Measurements from ENCODE around the gene TANGO2.

DNA sequence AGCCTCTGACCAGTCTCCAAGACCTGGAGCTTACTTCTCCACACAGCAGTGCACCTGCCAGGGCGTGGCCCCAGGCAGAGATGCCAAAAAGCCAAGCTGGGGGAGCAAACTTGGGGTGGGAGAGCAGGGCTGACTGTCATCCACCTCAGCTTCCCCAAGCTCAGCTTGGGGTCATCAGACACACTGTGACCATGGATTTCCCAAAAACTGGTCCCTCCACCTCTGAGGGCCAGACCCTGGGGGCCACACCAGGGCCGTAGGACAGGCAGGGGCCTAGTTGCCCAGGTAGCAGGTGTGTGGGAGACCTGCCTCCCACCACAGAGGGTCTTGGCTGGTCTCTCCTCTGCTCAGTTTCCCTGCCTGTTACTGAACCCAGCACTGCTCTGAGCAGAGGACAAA, 34.9 kb upstream of the TANGO2 start:
- TF ChIP-seq, protein P1, sequence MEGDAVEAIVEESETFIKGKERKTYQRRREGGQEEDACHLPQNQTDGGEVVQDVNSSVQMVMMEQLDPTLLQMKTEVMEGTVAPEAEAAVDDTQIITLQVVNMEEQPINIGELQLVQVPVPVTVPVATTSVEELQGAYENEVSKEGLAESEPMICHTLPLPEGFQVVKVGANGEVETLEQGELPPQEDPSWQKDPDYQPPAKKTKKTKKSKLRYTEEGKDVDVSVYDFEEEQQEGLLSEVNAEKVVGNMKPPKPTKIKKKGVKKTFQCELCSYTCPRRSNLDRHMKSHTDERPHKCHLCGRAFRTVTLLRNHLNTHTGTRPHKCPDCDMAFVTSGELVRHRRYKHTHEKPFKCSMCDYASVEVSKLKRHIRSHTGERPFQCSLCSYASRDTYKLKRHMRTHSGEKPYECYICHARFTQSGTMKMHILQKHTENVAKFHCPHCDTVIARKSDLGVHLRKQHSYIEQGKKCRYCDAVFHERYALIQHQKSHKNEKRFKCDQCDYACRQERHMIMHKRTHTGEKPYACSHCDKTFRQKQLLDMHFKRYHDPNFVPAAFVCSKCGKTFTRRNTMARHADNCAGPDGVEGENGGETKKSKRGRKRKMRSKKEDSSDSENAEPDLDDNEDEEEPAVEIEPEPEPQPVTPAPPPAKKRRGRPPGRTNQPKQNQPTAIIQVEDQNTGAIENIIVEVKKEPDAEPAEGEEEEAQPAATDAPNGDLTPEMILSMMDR (IDR thresholded peaks at IDR 0.05; ENCODE audit: control extremely low read depth in 1 of 3, insufficient read depth in 1 of 3, low read depth in 1 of 3, low read length in 3 of 3): no peak
- TF ChIP-seq YY1 (IDR thresholded peaks at IDR 0.05; ENCODE audit: low read depth, low read length) (no peak), EZH2 (IDR thresholded peaks at IDR 0.05; ENCODE audit: low read depth, low read length, severe bottlenecking) (no peak), POLR2A (IDR thresholded peaks at IDR 0.05; ENCODE audit: control extremely low read depth in 1 of 2, low read depth in 2 of 2, low read length in 2 of 2) (no peak), MAFK (IDR thresholded peaks at IDR 0.05; ENCODE audit: low read depth, low read length) (no peak), TCF12 (IDR thresholded peaks at IDR 0.05; ENCODE audit: low read depth, low read length) (no peak), BACH1 (IDR thresholded peaks at IDR 0.05; ENCODE audit: low read length) (no peak), ZNF274 (IDR thresholded peaks at IDR 0.05; ENCODE audit: borderline replicate concordance, extremely low read depth, low read length) (no peak), JUND (IDR thresholded peaks at IDR 0.05; ENCODE audit: low read length) (no peak)
- TF ChIP-seq, protein P2, sequence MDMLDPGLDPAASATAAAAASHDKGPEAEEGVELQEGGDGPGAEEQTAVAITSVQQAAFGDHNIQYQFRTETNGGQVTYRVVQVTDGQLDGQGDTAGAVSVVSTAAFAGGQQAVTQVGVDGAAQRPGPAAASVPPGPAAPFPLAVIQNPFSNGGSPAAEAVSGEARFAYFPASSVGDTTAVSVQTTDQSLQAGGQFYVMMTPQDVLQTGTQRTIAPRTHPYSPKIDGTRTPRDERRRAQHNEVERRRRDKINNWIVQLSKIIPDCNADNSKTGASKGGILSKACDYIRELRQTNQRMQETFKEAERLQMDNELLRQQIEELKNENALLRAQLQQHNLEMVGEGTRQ (IDR thresholded peaks at IDR 0.05; ENCODE audit: low read length): no peak
- TF ChIP-seq, protein P3, sequence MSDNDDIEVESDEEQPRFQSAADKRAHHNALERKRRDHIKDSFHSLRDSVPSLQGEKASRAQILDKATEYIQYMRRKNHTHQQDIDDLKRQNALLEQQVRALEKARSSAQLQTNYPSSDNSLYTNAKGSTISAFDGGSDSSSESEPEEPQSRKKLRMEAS (IDR thresholded peaks at IDR 0.05): no peak
- TF ChIP-seq, protein P4, sequence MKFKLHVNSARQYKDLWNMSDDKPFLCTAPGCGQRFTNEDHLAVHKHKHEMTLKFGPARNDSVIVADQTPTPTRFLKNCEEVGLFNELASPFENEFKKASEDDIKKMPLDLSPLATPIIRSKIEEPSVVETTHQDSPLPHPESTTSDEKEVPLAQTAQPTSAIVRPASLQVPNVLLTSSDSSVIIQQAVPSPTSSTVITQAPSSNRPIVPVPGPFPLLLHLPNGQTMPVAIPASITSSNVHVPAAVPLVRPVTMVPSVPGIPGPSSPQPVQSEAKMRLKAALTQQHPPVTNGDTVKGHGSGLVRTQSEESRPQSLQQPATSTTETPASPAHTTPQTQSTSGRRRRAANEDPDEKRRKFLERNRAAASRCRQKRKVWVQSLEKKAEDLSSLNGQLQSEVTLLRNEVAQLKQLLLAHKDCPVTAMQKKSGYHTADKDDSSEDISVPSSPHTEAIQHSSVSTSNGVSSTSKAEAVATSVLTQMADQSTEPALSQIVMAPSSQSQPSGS (IDR thresholded peaks at IDR 0.05; ENCODE audit: low read length): no peak

Measured in H1 (cell line).